Measurements from ENCODE around the gene IGSF8.

The IGSF8 gene

DNA sequence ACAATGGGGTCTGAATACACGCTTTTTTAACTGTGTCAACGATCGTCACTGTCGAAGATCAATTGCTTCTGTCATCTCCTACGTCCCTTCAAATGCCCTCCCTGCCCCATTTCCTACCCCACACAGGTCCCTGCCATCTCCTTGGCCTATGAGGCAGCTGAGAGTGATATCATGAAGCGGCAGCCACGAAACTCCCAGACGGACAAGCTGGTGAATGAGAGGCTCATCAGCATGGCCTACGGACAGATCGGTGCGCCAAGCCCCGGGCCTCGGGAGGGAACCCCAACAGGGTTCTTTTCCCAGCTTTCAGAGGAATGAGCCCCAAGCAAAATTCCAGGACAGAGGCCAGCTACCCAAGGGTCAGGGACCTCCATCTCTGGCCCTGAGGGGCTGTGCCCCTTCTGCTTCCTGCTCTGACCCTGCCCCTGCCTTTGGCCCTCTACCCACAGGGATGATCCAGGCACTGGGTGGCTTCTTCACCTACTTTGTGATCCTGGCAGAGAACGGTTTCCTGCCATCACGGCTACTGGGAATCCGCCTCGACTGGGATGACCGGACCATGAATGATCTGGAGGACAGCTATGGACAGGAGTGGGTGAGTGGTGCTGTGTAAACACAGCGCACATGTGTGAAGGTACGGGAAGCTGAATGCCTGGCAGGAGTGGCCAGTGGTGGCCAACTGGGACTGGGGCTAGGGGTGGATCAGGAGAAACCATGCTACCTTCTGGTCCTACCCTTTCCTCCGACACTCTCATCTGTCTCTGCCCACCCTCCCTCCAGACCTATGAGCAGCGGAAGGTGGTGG lies 37.9 kb upstream of the IGSF8 start:
- Histone ChIP-seq H3K36me3 (ENCODE audit: insufficient read depth, low read length) (no peaks in the 10 kb centered on the region), H3K9me3 (ENCODE audit: low read depth, low read length) (no peaks in the 10 kb centered on the region), H3K9ac (ENCODE audit: insufficient read length) (no peak overlapping the region), H3K27ac (no peak overlapping the region), H3K4me3 (no peak overlapping the region)
- TF ChIP-seq POLR2AphosphoS5 (IDR thresholded peaks at IDR 0.05; ENCODE audit: borderline replicate concordance, low read depth, low read length) (no peak), EZH2 (IDR thresholded peaks at IDR 0.05) (no peak), FOXP2 (optimal IDR thresholded peaks at IDR 0.05; ENCODE audit: control extremely low read depth, extremely low read length, insufficient read depth) (no peak)
- DNase-seq (ENCODE audit: low read depth, low spot score) = no peak

DNA sequence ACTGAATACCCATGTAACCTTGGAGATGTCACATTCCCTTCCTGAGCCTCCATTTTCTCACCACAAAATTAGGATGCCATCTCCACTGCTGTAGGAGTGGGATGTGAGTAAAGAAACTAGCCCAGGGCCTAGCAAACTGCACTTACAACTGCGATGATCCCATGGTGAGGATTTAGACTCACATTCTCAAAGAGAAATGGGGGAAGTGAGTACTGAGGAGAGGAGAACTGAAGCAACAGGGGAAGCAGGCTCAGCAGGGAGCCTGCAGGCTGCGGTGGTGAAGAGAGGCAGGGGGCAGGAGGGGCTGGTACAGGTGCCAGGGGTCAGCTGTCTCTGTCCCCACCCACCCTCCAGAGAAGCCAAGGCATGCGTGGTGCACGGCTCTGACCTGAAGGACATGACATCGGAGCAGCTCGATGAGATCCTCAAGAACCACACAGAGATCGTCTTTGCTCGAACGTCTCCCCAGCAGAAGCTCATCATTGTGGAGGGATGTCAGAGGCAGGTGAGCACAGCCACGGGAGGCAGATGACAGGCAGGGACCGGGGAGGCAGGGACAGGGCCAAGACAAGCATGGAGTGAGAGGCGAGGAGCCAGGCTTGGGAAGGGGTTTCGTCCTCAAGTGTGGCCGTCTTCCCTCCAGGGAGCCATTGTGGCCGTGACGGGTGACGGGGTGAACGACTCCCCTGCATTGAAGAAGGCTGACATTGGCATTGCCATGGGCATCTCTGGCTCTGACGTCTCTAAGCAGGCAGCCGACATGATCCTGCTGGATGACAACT lies 36.6 kb upstream of the IGSF8 start:
- Histone ChIP-seq H3K36me3 (ENCODE audit: insufficient read depth, low read length) (no peaks in the 10 kb centered on the region), H3K4me3 (no peak overlapping the region), H3K27ac (no peak overlapping the region), H3K9ac (ENCODE audit: insufficient read length) (no peak overlapping the region), H3K9me3 (ENCODE audit: low read depth, low read length) (no peaks in the 10 kb centered on the region)
- TF ChIP-seq EZH2 (IDR thresholded peaks at IDR 0.05) (no peak), FOXP2 (optimal IDR thresholded peaks at IDR 0.05; ENCODE audit: control extremely low read depth, extremely low read length, insufficient read depth) (no peak), POLR2AphosphoS5 (IDR thresholded peaks at IDR 0.05; ENCODE audit: borderline replicate concordance, low read depth, low read length) (no peak)
- DNase-seq (ENCODE audit: low read depth, low spot score) = no peak

DNA sequence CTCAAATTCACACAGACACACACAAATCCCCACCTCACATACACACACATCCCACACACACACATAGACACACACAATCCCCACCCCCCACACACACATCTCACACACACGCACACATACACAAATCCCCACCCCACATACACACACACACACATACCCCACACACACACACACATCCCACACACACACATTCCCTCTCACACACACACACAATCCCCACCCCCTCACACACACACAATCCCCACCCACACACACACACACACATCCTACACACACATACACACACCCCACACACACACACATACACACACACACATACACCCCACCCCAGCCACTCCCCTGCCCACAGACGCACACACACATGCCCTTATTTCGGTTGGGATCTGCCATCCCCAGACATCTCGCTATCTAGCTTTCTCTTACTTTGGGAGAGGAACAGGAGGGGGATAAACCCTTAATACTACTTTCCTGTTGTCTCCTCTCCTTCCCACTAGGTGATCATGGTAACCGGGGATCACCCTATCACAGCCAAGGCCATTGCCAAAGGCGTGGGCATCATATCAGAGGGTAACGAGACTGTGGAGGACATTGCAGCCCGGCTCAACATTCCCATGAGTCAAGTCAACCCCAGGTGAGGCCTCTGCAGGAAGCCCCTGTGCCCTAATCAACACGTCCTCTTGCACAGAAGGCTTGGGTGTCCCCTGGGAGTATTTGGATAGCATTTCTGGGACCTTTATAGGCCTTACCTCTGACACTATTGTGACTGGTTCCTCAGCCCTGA lies 35.8 kb upstream of the IGSF8 start:
- no peak for DNase-seq (ENCODE audit: low read depth, low spot score)
- H3K9me3 ChIP-seq (ENCODE audit: low read depth, low read length) = no peaks in the 10 kb centered on the region
- no peak for TF ChIP-seq EZH2 (IDR thresholded peaks at IDR 0.05)
- TF ChIP-seq POLR2AphosphoS5 (IDR thresholded peaks at IDR 0.05; ENCODE audit: borderline replicate concordance, low read depth, low read length) = no peak
- TF ChIP-seq FOXP2 (optimal IDR thresholded peaks at IDR 0.05; ENCODE audit: control extremely low read depth, extremely low read length, insufficient read depth) = no peak
- H3K9ac ChIP-seq (ENCODE audit: insufficient read length) = no peak overlapping the region
- H3K4me3 ChIP-seq = no peak overlapping the region
- no peak overlapping the region for H3K27ac ChIP-seq
- H3K36me3 ChIP-seq (ENCODE audit: insufficient read depth, low read length) = no peaks in the 10 kb centered on the region

DNA sequence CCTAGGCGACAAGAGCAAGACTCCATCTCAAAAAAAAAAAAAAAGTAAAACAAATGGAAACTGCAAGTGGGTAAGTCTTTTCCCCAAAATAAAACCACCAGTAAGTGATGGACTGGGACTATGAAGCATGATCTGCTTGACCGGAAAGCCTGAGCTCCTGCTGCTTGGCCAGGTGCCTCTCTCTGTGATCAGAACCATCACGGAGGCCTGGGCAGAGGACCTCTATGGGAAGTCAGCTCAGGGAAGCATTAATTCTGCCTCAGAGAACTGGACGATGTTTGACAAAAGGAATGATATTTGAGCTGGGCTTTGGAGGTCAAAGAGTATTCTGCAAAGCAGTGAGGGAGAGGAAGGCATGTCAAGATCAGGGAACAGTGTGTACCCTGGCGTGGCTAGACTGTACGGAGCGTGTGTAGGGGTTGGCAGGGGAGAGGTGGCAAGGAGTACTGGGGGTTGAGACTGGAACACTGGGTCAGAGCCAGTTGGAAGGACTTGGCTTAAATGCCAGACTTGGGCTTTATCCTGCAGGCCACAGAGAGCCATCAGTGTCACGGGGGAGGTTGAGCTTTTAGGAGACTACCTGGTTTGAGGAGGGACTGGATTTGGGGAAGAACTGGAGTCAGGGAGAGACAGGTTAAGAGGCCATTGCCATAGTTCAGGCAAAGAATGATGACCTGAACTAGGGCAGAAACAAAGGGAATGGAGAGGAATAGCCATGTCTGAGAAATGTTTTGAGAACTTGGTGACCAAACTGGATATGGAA lies 33.6 kb upstream of the IGSF8 start:
- Histone ChIP-seq H3K9me3 (ENCODE audit: low read depth, low read length) (no peaks in the 10 kb centered on the region), H3K36me3 (ENCODE audit: insufficient read depth, low read length) (no peaks in the 10 kb centered on the region), H3K27ac (no peak overlapping the region), H3K4me3 (no peak overlapping the region), H3K9ac (ENCODE audit: insufficient read length) (no peak overlapping the region)
- TF ChIP-seq POLR2AphosphoS5 (IDR thresholded peaks at IDR 0.05; ENCODE audit: borderline replicate concordance, low read depth, low read length) = no peak
- no peak for TF ChIP-seq EZH2 (IDR thresholded peaks at IDR 0.05)
- no peak for TF ChIP-seq FOXP2 (optimal IDR thresholded peaks at IDR 0.05; ENCODE audit: control extremely low read depth, extremely low read length, insufficient read depth)
- DNase-seq (ENCODE audit: low read depth, low spot score) = no peak

DNA sequence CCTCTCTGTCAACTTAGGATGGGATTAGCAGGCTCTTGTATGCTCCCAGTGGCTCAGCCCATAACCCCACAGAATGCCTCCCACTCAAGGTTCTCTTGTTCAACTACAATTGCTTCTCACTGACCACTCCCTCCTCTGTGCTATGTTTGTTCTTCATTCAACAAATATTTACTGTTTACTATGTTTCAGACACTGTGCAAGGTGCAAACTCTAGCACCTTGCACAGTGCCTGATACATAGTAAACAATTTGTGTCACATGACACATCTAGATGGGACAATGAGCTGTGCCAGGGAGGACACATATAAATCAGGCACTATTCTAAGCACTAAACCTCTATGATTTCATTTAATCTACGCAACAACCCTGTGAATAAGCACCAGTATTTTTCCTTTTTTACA lies 32.5 kb upstream of the IGSF8 start:
- no peaks in the 10 kb centered on the region for H3K9me3 ChIP-seq (ENCODE audit: low read depth, low read length)
- no peak overlapping the region for H3K4me3 ChIP-seq
- no peak for DNase-seq (ENCODE audit: low read depth, low spot score)
- H3K9ac ChIP-seq (ENCODE audit: insufficient read length) = no peak overlapping the region
- H3K36me3 ChIP-seq (ENCODE audit: insufficient read depth, low read length) = no peaks in the 10 kb centered on the region
- H3K27ac ChIP-seq = no peak overlapping the region
- no peak for TF ChIP-seq FOXP2 (optimal IDR thresholded peaks at IDR 0.05; ENCODE audit: control extremely low read depth, extremely low read length, insufficient read depth)
- TF ChIP-seq EZH2 (IDR thresholded peaks at IDR 0.05) = no peak
- no peak for TF ChIP-seq POLR2AphosphoS5 (IDR thresholded peaks at IDR 0.05; ENCODE audit: borderline replicate concordance, low read depth, low read length)

DNA sequence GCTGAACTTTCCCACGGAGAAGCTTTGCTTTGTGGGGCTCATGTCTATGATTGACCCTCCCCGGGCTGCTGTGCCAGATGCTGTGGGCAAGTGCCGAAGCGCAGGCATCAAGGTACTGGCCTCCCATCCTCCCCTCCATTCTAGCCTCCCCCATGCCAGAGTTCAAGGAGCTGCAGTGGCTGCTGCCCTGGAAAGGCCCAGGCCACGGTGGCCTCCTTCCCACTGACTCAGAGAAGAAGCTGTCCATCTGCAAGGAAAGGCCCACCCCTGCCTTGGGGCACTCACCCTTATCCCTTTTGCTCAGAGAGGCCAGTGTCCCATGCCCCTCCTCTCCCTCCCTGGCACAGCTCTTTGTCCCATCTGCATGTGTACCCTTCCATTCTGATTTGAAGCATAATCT lies 32.1 kb upstream of the IGSF8 start:
- TF ChIP-seq EZH2 (IDR thresholded peaks at IDR 0.05) = no peak
- TF ChIP-seq FOXP2 (optimal IDR thresholded peaks at IDR 0.05; ENCODE audit: control extremely low read depth, extremely low read length, insufficient read depth) = no peak
- TF ChIP-seq POLR2AphosphoS5 (IDR thresholded peaks at IDR 0.05; ENCODE audit: borderline replicate concordance, low read depth, low read length) = no peak
- Histone ChIP-seq H3K4me3 (no peak overlapping the region), H3K9ac (ENCODE audit: insufficient read length) (no peak overlapping the region), H3K36me3 (ENCODE audit: insufficient read depth, low read length) (no peaks in the 10 kb centered on the region), H3K9me3 (ENCODE audit: low read depth, low read length) (no peaks in the 10 kb centered on the region), H3K27ac (no peak overlapping the region)
- DNase-seq (ENCODE audit: low read depth, low spot score) = no peak

DNA sequence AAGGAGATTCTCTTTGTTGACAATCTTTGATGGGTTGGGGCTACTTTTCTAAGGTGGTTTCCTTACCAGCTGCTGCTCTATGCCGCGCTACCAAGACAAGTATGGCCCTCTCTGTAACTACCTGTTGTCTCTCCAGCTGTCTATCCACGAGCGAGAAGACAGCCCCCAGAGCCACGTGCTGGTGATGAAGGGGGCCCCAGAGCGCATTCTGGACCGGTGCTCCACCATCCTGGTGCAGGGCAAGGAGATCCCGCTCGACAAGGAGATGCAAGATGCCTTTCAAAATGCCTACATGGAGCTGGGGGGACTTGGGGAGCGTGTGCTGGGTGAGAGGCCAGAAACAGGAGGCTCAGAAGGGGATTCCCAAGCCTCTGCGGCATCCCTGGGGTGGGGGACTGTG lies 31.5 kb upstream of the IGSF8 start:
- Histone ChIP-seq H3K9ac (ENCODE audit: insufficient read length) (no peak overlapping the region), H3K4me3 (no peak overlapping the region), H3K9me3 (ENCODE audit: low read depth, low read length) (no peaks in the 10 kb centered on the region), H3K36me3 (ENCODE audit: insufficient read depth, low read length) (no peaks in the 10 kb centered on the region), H3K27ac (no peak overlapping the region)
- TF ChIP-seq FOXP2 (optimal IDR thresholded peaks at IDR 0.05; ENCODE audit: control extremely low read depth, extremely low read length, insufficient read depth) = no peak
- no peak for TF ChIP-seq POLR2AphosphoS5 (IDR thresholded peaks at IDR 0.05; ENCODE audit: borderline replicate concordance, low read depth, low read length)
- TF ChIP-seq EZH2 (IDR thresholded peaks at IDR 0.05) = no peak
- no peak for DNase-seq (ENCODE audit: low read depth, low spot score)

Data from SK-N-MC (cell line).